ENCODE measurements around the gene F3.

F3 gene

GRCh38 chr1:94490556-94490955 is 51.0 kb downstream of the F3 start:
- H3K27me3 ChIP-seq = no peaks in the 10 kb centered on the region
- TF ChIP-seq CTCF (IDR thresholded peaks at IDR 0.05) = no peak
- peaks cover 60% of the 10 kb centered on the region for H3K36me3 ChIP-seq
- no peaks in the 10 kb centered on the region for H3K9me3 ChIP-seq
- H3K4me1 ChIP-seq (ENCODE audit: control insufficient read depth in 1 of 2, insufficient read depth in 1 of 2, low read depth in 1 of 2, low read length in 1 of 2) = no peaks in the 10 kb centered on the region
- no peak overlapping the region for H3K27ac ChIP-seq
- H3K4me3 ChIP-seq (ENCODE audit: low read depth in 1 of 2, low read length in 1 of 2) = no peak overlapping the region

- H3K4me1 ChIP-seq (ENCODE audit: control insufficient read depth in 1 of 2, insufficient read depth in 1 of 2, low read depth in 1 of 2, low read length in 1 of 2) = no peaks in the 10 kb centered on the region
- H3K9me3 ChIP-seq = no peaks in the 10 kb centered on the region
- H3K27me3 ChIP-seq = no peaks in the 10 kb centered on the region
- no peak overlapping the region for H3K27ac ChIP-seq
- peaks cover 55% of the 10 kb centered on the region for H3K36me3 ChIP-seq
- no peak for TF ChIP-seq CTCF (IDR thresholded peaks at IDR 0.05)
- H3K4me3 ChIP-seq (ENCODE audit: low read depth in 1 of 2, low read length in 1 of 2) = no peak overlapping the region
These were observed 54.6 kb downstream of the F3 start for GRCh38 chr1:94486990-94487389.

- peak; percentile 78 for TF ChIP-seq CTCF (IDR thresholded peaks at IDR 0.05)
- H3K4me3 ChIP-seq (ENCODE audit: low read depth in 1 of 2, low read length in 1 of 2) = no peak overlapping the region
- H3K9me3 ChIP-seq = no peaks in the 10 kb centered on the region
- no peak overlapping the region for H3K27ac ChIP-seq
- H3K27me3 ChIP-seq = no peaks in the 10 kb centered on the region
- H3K36me3 ChIP-seq = peaks cover 15% of the 10 kb centered on the region
- no peaks in the 10 kb centered on the region for H3K4me1 ChIP-seq (ENCODE audit: control insufficient read depth in 1 of 2, insufficient read depth in 1 of 2, low read depth in 1 of 2, low read length in 1 of 2)
These were observed 60.1 kb downstream of the F3 start for GRCh38 chr1:94481473-94481933.

GRCh38 chr1:94479682-94480081 is 61.9 kb downstream of the F3 start:
- Histone ChIP-seq H3K27ac (no peak overlapping the region), H3K36me3 (peaks cover 7% of the 10 kb centered on the region), H3K9me3 (no peaks in the 10 kb centered on the region), H3K4me3 (ENCODE audit: low read depth in 1 of 2, low read length in 1 of 2) (no peak overlapping the region), H3K4me1 (ENCODE audit: control insufficient read depth in 1 of 2, insufficient read depth in 1 of 2, low read depth in 1 of 2, low read length in 1 of 2) (peaks cover 5 to 13% of the 10 kb centered on the region in 2 experiments), H3K27me3 (no peaks in the 10 kb centered on the region)
- no peak for TF ChIP-seq CTCF (IDR thresholded peaks at IDR 0.05)

Measured in neutrophil (primary cell).